Mucosa of descending colon (tissue), 3 donors: ENCODE results near the gene ZNF565. TPM values are rescaled to one million over a fixed set of nuclear protein-coding genes. Genes with fewer than 3 reads are reported as not detected.

Experiments used
- ATAC-seq: fragments of 200-7000 bp; cut with Tn5 transposase; one replicate; pipeline ENCODE4 v1.9.1; 2020; ENCODE audit warnings: mild to moderate bottlenecking, moderate library complexity
- DNase-seq, 3 donors: peaks; one replicate each; pipeline ENCODE4 v3.0.0-alpha.2; 2020
- H3K36me3 ChIP-seq: fragments of 200-600 bp; one replicate; pipeline ENCODE4 v1.8.0; 2021; ENCODE audit warnings: low read depth, mild to moderate bottlenecking
- H3K4me1 ChIP-seq: fragments of 200-600 bp; one replicate; pipeline ENCODE4 v1.8.0; 2021; ENCODE audit warnings: low read depth, mild to moderate bottlenecking
- H3K4me3 ChIP-seq: fragments of 200-600 bp; one replicate; pipeline ENCODE4 v1.8.0; 2021; ENCODE audit warnings: mild to moderate bottlenecking
- H3K9me3 ChIP-seq: fragments of 200-600 bp; one replicate; pipeline ENCODE4 v1.8.0; 2021; ENCODE audit warnings: mild to moderate bottlenecking
- intact Hi-C, 2 donors: fragments of 100-400 bp; cut with DNase I in 1 of 2; cut with micrococcal nuclease in 1 of 2; formaldehyde crosslinking; loops; one replicate each; pipeline versions ENCODE4 v1.11.0 to v1.11.1; 2022; cut with DNase I, micrococcal nuclease
- total RNA-seq, 3 donors: library from RNA; stranded (reverse); fragmentation: NEBNext Ultra II Directional in 2 of 3; extraction: Animal tissue kit (Norgen Biotek cat#: 25700) in 2 of 3; gene quantifications; one replicate each; pipeline versions ENCODE4 v1.2.1 to v1.2.4, GENCODE V29; 2021 to 2023
- TF ChIP-seq, protein P1 (sequence below): fragments of 200-600 bp; IDR thresholded peaks from one replicate; pipeline ENCODE4 v1.8.0; 2022; ENCODE audit warnings: antibody characterized with exemption, mild to moderate bottlenecking
- donor health status: DM: no; HTN: no; CAD: no; lungs with moderate emphysema.
- donor health status: DM: no; HTN: no; CAD: no.
- donor health status: DM: no; HTN: yes; CAD: no.

ZNF565 gene
- total RNA-seq, 3 donors from 2014 or later, result 2.9 to 7.8 (median 3.1) TPM

DNA sequence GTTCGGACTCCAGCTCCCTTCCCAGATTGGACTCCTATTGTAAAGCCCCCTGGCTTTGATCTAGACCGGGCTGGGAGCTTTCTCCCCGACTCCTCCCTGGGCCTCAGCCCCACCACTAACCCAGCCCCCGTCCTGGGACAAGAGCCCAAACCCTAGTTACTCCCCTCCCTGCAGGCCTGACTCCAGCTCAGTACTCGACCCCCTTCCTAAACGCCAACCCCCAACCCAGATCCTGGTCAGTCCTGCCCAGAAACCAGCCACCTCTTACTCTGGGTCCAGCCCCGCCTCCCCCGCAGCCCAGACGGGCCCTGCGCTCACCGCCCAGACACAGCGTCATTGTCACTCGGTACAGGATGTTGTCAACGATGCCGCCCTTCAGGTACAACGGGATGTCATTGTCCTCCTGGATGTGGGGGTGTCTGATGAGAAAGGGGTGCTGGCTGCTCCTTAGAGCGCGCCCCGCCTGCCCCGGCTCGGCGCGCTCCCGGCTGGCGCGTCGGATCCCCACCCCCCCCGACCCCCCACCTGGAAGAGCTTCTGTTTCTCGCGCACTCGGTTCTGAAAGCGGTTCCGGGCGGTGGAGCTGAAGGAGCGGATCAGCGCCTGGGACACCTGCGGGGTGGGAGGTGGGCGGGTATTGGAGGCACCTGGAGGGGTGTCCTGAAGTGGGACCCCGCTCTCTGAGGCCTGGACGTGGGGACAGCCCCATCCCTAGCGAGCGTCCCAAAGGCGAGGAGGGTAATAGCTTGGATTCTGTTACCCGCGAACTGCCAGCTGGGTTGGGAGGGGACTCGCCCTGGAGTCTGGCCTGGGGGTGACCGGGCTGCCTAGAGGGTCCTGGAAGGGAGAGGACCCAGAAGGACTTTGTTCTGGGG lies 63.1 kb downstream of the ZNF565 start:
- intact Hi-C loops, result no loop called here
- peak; percentile 41 for ATAC-seq
- H3K36me3 ChIP-seq, result peaks cover 5% of the 10 kb centered on the region
- TF ChIP-seq, protein P1, sequence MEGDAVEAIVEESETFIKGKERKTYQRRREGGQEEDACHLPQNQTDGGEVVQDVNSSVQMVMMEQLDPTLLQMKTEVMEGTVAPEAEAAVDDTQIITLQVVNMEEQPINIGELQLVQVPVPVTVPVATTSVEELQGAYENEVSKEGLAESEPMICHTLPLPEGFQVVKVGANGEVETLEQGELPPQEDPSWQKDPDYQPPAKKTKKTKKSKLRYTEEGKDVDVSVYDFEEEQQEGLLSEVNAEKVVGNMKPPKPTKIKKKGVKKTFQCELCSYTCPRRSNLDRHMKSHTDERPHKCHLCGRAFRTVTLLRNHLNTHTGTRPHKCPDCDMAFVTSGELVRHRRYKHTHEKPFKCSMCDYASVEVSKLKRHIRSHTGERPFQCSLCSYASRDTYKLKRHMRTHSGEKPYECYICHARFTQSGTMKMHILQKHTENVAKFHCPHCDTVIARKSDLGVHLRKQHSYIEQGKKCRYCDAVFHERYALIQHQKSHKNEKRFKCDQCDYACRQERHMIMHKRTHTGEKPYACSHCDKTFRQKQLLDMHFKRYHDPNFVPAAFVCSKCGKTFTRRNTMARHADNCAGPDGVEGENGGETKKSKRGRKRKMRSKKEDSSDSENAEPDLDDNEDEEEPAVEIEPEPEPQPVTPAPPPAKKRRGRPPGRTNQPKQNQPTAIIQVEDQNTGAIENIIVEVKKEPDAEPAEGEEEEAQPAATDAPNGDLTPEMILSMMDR, result no peak
- peak in 1 of 3 donors; percentile 34 for DNase-seq
- H3K4me1 ChIP-seq, result no peaks in the 10 kb centered on the region
- H3K4me3 ChIP-seq, result no peak overlapping the region
- H3K9me3 ChIP-seq, result no peaks in the 10 kb centered on the region

DNA sequence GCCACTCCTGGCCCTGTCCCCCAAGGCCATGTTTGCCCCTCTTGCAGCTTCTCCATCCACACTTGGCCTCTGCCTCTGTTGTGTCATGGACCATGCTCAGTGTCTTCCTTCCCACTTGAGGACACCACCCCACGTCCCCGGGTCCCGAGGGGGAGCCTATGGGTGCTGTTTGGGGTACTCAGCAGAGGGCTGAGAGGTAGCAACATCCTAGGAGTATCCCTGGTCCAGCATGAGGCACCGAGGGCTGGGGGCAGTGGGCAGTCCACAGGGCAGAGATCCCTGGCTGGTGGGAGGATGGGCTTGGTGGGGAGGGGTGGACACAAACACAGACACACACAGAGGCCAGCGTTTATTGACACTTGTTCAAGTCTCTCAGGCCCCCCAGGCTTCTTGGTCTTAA lies 63.9 kb downstream of the ZNF565 start:
- peak in 1 of 3 donors; percentile 24 for DNase-seq
- intact Hi-C loops, result no loop called here
- H3K9me3 ChIP-seq, result no peaks in the 10 kb centered on the region
- H3K4me1 ChIP-seq, result no peaks in the 10 kb centered on the region
- no peak overlapping the region for H3K4me3 ChIP-seq
- H3K36me3 ChIP-seq, result peaks cover 8% of the 10 kb centered on the region
- TF ChIP-seq, protein P1, result no peak
- ATAC-seq, result no peak

DNA sequence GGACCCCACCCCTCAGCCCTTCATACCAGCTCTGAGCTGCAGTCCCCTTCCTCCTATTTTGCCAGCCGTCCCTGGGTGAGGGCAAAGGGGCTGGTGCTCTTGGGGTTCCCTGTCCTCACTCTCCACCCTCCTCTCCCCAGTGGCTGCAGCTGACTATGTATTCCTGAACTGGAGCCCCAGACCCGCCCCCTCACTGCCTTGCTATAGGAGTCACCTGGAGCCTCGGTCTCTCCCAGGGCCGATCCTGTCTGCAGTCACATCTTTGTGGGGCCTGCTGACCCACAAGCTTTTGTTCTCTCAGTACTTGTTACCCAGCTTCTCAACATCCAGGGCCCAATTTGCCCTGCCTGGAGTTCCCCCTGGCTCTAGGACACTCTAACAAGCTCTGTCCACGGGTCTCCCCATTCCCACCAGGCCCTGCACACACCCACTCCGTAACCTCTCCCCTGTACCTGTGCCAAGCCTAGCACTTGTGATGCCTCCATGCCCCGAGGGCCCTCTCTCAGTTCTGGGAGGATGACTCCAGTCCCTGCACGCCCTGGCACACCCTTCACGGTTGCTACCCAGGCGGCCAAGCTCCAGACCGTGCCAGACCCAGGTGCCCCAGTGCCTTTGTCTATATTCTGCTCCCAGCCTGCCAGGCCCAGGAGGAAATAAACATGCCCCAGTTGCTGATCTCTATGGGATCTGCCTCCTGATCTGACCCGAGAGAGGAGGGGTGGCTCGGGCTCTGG lies 64.6 kb downstream of the ZNF565 start:
- DNase-seq (peak in 1 of 3 donors; percentile 21), ATAC-seq (no peak)
- intact Hi-C loops, result no loop called here
- Histone ChIP-seq H3K4me3 (no peak overlapping the region), H3K36me3 (peaks cover 13% of the 10 kb centered on the region), H3K9me3 (no peaks in the 10 kb centered on the region), H3K4me1 (no peaks in the 10 kb centered on the region)
- TF ChIP-seq, protein P1, result no peak

DNA sequence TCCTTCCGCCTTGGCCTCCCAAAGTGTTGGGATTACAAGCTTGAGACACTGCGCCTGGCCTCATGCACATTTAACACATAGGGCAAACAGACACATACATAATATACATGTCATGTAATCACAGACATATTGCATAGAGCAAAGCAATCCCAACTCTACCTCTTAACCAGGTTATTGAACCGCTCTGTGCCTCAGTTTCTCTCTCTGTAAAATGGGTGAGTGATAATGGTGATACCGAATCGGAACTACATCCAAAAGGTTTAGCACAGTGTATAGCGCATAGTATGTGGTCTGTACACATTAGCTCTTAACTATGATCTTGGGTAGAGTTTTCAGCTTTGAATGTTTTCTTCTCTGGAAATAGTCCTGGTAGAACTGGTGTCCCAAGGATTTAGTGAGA lies 69.8 kb downstream of the ZNF565 start:
- H3K4me3 ChIP-seq, result no peak overlapping the region
- peaks cover 7% of the 10 kb centered on the region for H3K4me1 ChIP-seq
- DNase-seq (no peak), ATAC-seq (no peak)
- TF ChIP-seq, protein P1, result no peak
- intact Hi-C loops, result no loop called here
- no peaks in the 10 kb centered on the region for H3K9me3 ChIP-seq
- peaks cover 30% of the 10 kb centered on the region for H3K36me3 ChIP-seq

DNA sequence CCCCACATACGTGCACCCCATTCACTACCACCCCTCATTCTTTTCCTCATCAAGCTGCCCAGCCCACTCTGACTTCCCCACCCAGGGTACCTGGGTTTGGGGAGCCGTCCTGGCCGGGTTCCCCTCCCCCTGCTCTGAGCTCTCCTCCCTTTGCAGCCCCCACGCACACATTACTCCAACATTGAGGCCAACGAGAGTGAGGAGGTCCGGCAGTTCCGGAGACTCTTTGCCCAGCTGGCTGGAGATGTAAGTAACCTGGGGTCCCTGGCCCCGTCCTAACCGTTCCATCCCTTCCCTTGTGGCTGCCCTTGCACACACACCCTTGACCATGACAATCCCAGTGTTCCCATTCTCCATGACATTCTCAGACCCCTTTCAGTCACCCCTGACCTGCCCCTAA lies 72.0 kb downstream of the ZNF565 start:
- TF ChIP-seq, protein P1, result no peak
- intact Hi-C loops, result no loop called here
- ATAC-seq (no peak), DNase-seq (no peak)
- peaks cover 30% of the 10 kb centered on the region for H3K36me3 ChIP-seq
- peaks cover 9% of the 10 kb centered on the region for H3K4me1 ChIP-seq
- H3K9me3 ChIP-seq, result no peaks in the 10 kb centered on the region
- no peak overlapping the region for H3K4me3 ChIP-seq
